Activated CD4-positive, alpha-beta T cell treated with anti-CD3 and anti-CD28 coated beads for 4 hours (primary cell): Measurements from ENCODE around the gene MCM10.

Experiments
- DNase-seq, 2 donors: peaks; one replicate each; pipeline ENCODE4 v3.0.0-alpha.2; 2020

The MCM10 gene

DNA sequence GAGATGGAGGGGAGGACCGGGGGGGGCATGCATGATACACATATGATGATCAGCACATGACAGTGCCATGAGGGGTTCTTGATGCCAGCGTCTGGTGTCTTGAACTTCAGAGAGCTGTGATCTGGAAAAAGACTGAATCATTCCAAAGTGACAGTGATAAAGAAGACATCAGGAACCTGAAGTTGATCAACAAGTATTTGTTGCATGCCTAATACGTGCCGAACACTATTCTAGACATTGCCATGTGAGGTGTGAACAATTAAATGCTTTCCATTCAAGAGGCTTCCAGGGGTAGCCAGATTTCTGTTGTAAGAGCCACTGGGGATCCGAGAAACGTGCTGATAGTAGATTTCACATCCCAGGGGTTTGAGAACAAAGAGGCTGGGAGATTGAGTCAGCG lies 6.2 kb downstream of the MCM10 start:
- no peak for DNase-seq

DNA sequence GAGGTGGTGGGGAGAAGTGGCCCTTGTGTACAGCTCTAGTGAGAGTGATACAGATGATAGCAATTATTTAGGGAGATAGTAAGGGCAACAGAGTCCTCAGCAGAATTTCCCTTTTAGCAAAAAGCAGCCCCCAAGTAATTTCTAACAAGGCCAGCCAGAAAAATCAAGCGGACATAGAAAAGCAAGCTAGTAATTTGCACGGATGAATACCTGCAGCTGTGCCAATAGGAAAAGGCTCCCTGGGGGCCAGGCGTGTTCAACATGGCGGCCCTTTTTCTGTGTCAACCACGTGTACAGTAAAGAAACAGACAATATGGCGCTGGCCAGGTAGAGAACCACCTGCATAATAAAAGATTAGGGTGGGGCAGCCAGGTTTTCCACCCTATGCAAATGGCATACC lies 7.4 kb downstream of the MCM10 start:
- DNase-seq, result no peak

DNA sequence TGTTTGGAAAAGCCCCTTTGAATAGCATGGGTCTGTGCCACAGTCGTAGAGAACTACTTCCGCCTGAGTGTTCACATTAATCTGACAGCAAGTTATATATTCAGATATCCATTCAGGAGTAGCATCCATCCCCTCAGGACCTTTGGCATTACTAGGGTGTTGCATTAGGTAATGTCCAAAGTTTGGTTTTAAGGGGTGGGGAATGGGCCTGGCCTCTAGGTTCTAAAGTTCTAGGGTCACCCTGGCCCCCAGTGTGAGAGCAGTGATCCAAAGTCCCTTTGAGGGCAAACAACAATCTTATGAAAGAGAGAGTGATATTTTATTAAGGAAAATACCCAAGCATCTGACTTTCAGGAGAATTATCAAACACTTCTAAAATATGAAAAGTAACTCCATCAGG lies 12.3 kb downstream of the MCM10 start:
- DNase-seq, result no peak

DNA sequence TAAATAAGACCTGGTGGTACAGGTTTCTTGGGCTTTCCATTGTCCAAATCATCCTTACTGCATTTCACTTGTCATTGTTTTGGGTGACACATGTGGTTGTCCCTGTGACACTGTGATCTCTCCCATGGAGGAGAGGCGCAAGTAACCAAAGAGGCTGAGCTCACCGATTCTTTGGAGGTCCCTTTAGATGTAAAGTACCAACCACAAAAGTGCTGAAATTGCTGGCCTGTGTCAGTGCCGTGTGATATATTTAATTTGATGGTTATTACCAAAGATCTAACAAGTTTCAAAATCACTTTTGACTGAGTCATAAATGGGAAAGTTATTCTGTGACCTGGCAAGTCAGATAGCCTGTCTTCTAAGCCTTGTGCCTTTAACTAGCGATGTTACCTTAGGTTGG lies 19.4 kb downstream of the MCM10 start:
- DNase-seq, result no peak

GRCh38 chr10:13182424-13182823 lies 21.1 kb downstream of the MCM10 start:
- no peak for DNase-seq

GRCh38 chr10:13183625-13184024 lies 22.3 kb downstream of the MCM10 start:
- no peak for DNase-seq

DNA sequence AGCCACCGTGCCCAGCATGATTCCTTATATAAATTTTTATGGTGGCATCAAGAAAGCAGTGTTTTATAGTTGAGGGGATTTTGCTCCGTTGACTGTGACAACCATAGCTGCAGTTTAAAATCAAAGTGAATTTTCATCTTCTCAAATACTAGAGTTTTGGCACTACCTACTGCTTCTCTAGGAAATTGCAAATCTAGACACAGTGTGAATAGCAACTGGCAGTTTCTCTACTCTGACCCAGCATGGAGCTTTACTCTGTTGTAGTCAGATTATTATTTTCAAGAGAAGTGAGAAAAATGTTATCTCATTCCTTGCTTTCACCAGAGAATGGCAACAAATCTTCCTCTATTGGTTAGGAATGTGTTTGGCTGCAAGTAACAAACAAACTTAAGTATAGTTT lies 22.9 kb downstream of the MCM10 start:
- no peak for DNase-seq

DNA sequence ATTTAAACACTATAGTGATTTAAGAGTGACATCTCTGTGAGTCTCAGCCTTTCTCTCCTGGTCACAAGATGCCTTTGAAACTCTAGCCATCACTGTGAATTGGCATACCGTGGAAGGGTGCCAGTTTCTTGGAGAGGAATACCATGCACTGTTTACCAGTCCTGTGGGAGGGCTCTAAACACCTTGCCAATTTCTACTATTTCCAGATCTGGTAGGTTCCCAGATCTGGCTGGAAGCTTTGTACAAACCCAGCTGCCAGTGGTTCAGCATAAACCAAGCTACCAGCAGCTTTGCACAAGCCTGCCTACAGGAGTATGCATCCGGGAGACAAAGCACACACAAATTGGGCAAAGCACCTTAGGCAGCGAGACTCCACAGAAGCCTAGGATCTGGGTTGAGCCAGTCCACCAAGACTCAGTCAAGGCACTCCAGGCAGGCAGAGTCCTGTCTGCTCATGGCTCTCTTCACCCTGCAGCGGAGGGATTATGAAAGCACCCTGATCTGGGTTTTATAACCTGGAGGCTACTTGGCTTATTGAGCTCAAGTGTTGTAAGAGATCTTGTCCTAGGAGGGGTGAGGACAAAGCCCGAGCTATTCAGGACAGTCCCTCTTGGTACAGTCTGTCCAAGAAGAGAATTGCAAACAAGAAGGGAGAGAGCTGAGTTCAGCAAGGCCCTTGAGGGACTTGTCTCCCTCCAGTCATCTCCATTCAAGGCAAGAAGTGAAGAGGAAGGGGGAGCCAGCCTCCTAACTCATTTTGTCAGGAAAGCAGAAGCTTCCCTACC lies 23.6 kb downstream of the MCM10 start:
- no peak for DNase-seq

DNA sequence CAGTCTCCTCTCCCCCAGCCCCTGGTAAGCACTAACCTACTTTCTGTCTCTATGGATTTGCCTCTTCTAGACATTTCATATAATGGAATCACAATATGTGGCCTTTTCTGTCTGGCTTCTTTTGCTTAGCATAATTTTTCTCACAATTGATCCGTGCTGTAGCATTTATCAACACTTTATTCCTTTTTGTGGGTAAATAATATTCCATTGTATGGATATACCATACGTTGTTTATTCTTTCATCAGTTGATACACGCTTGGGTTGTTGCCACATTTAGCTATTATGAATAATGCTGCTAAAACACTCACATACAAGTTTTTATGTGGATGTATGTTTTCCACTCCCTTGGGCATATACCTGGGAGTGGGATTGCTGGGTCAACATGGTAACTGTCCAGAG lies 25.8 kb downstream of the MCM10 start:
- DNase-seq, result no peak

GRCh38 chr10:13188593-13188992 lies 27.2 kb downstream of the MCM10 start:
- no peak for DNase-seq

- no peak for DNase-seq
Measured at GRCh38 chr10:13189961-13190360, 28.6 kb downstream of the MCM10 start.

DNA sequence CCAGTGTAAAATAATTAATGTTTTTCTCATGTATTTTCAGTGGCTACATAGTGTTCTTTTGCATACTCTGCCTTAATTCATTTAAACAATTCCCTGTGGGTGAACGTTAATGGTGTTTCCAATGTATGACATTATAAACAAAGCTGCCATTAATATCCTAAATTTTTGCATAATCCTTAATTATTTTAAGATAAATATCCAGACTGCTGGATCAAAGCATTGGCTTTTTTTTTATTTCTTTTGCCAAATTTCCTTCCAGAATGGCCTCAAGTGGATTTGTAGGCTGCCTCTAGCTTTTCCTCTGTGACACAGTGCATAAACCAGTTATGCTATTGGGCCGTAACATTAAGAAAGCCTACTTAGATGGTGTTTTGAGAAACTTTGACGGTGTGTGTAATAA lies 29.5 kb downstream of the MCM10 start:
- no peak for DNase-seq

- DNase-seq, result no peak
Measured at GRCh38 chr10:13191362-13191761, 30.0 kb downstream of the MCM10 start.

GRCh38 chr10:13193637-13194036 lies 32.3 kb downstream of the MCM10 start:
- no peak for DNase-seq

DNA sequence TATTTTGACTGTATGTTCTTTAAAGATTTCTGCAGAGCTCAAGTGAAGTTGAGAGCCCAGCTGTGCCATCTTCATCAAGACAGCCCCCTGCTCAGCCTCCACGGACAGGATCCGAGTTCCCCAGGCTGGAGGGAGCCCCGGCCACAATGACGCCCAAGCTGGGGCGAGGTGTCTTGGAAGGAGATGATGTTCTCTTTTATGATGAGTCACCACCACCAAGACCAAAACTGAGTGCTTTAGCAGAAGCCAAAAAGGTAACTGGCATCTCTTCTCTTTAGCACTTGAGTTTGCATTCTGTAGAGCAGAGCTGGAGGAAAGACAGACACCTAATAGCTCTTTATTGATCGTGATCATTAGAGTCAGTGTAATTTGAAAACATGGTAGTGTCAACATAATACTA lies 33.7 kb downstream of the MCM10 start:
- no peak for DNase-seq

GRCh38 chr10:13201132-13201531 lies 39.8 kb downstream of the MCM10 start:
- no peak for DNase-seq

DNA sequence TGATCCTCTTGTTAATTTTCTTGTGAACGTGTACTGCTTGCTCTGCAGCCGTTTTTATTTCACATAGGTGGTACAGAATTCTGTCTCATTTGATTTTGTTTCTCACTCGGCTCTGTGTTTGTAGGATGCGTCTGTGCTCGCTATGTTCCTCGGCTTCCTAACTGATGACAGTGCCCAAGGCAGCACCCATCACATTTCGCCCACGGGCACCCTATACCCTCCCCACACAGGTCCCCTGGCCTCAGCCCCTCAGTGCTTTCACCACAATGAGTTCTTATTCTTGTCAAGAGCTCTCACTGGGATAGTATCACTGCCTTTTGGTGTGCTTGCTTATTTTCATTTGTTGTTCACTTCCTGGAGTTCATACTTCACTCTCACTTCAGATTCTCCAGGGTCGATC lies 44.7 kb downstream of the MCM10 start:
- DNase-seq, result no peak

GRCh38 chr10:13206546-13207443 lies 45.4 kb downstream of the MCM10 start:
- no peak for DNase-seq

DNA sequence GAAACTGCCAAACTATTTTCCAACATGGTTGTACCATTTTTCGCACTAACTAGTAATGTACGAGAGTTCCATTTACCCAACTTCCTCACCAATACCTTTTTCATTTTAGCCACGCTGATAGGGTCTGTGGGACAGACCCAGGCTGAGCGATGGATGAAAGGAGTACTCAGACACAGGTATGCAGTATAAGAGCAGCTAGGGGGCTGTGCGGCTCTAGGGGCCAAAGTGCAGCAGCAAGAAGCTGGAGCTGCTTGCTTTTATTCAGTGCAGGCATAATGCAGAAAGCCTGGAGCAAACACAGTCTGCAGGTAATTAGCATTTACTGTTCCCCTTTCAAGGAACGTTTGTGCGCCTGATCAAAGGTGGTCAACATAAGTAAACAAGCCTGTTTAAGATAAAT lies 51.8 kb downstream of the MCM10 start:
- DNase-seq, result no peak

- no peak for DNase-seq
Measured at GRCh38 chr10:13218878-13219277, 57.5 kb downstream of the MCM10 start.

- DNase-seq, result no peak
Measured at GRCh38 chr10:13219685-13220670, 58.6 kb downstream of the MCM10 start.

DNA sequence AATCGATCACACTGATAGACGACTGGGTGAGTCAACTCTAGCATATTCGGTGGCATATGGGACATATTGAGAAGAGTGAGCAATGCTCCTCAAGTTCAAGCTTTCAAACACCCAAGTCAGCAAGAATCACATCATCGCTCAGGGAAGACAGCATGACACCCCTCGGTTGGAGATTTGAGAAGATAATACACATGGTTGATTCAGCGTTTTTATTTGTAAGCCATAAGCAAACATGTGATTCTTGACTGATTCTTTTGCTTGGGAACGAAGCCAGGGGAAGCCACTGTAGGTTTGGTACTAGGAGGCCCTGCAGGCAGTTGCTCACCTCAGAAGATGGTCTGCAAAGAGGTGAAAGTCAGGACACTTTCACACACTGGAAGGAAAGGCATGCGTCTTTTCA lies 60.2 kb downstream of the MCM10 start:
- no peak for DNase-seq

- DNase-seq, result no peak
Measured at GRCh38 chr10:13222151-13222550, 60.8 kb downstream of the MCM10 start.
